Neural progenitor cell (in vitro differentiated cells): ENCODE measurements around the gene PLCL1. TPM values are rescaled to one million over a fixed set of nuclear protein-coding genes. Genes with fewer than 3 reads are reported as not detected.

ENCODE experiments used
- DNase-seq: peaks from one replicate; pipeline ENCODE4 v3.0.0-alpha.2; 2016; ENCODE audit warnings: low spot score
- H2AFZ ChIP-seq: fragments of 200-600 bp; sonication (generic); replicated peaks from 2 replicates; pipeline ENCODE4 v1.6.1; 2016; ENCODE audit warnings: antibody characterized with exemption
- H3F3A ChIP-seq: fragments of 200-600 bp; sonication (generic); 2 replicates; pipeline ENCODE4 v1.6.1; 2016; ENCODE audit warnings: antibody characterized with exemption, low read depth
- H3K27ac ChIP-seq: fragments of 200-600 bp; sonication (generic); 2 replicates; pipeline ENCODE4 v1.5.1; 2016; ENCODE audit warnings: mild to moderate bottlenecking
- H3K27me3 ChIP-seq: fragments of 200-600 bp; sonication (generic); 2 replicates; pipeline ENCODE4 v1.6.1; 2016; ENCODE audit warnings: mild to moderate bottlenecking, moderate library complexity
- H3K36me3 ChIP-seq: fragments of 200-600 bp; sonication (generic); 2 replicates; pipeline ENCODE4 v1.5.1; 2016
- H3K4me1 ChIP-seq: fragments of 200-600 bp; sonication (generic); 2 replicates; pipeline ENCODE4 v1.6.1; 2016; ENCODE audit warnings: mixed run types
- H3K4me2 ChIP-seq: fragments of 200-600 bp; sonication (generic); 2 replicates; pipeline ENCODE4 v1.6.1; 2016
- H3K4me3 ChIP-seq: fragments of 200-600 bp; sonication (generic); 2 replicates; pipeline ENCODE4 v1.5.1; 2016
- H3K79me2 ChIP-seq: fragments of 200-600 bp; sonication (generic); 2 replicates; pipeline ENCODE4 v1.6.1; 2016; ENCODE audit warnings: low read depth
- H3K9ac ChIP-seq: fragments of 200-600 bp; sonication (generic); 2 replicates; pipeline ENCODE4 v1.6.1; 2016
- H3K9me3 ChIP-seq: fragments of 200-600 bp; sonication (generic); 2 replicates; pipeline ENCODE4 v1.5.1; 2016; ENCODE audit warnings: low read depth
- H4K20me1 ChIP-seq: fragments of 200-600 bp; sonication (generic); 2 replicates; pipeline ENCODE4 v1.6.1; 2016; ENCODE audit warnings: low read depth
- H3K27ac Mint-ChIP-seq: 3 replicates; pipeline ENCODE4 v1.8.0; 2021; ENCODE audit warnings: mixed read lengths
- H3K27me3 Mint-ChIP-seq: 2 replicates; pipeline ENCODE4 v1.8.0; 2022; ENCODE audit warnings: low read depth, mild to moderate bottlenecking, inconsistent platforms, moderate library complexity, mixed read lengths; ENCODE audit not compliant: insufficient read depth
- H3K36me3 Mint-ChIP-seq: 3 replicates; pipeline ENCODE4 v1.8.0; 2021; ENCODE audit warnings: mixed read lengths
- H3K4me1 Mint-ChIP-seq: 3 replicates; pipeline ENCODE4 v1.8.0; 2021; ENCODE audit warnings: mixed read lengths
- H3K4me3 Mint-ChIP-seq: 3 replicates; pipeline ENCODE4 v1.8.0; 2021; ENCODE audit warnings: mild to moderate bottlenecking, moderate library complexity, mixed read lengths
- H3K9me3 Mint-ChIP-seq: 3 replicates; pipeline ENCODE4 v1.8.0; 2020; ENCODE audit warnings: mixed read lengths
- CTCF ChIP-seq: fragments of 200-600 bp; sonication (generic); IDR thresholded peaks from 2 replicates; pipeline ENCODE4 v1.5.1; 2017; ENCODE audit warnings: antibody characterized with exemption, mild to moderate bottlenecking
- EZH2 ChIP-seq: fragments of 200-600 bp; sonication (generic); IDR thresholded peaks from 2 replicates; pipeline ENCODE4 v1.6.1; 2017; ENCODE audit warnings: antibody characterized with exemption, mild to moderate bottlenecking, moderate library complexity
- EZH2phosphoT487 ChIP-seq: fragments of 200-600 bp; sonication (generic); IDR thresholded peaks from 2 replicates; pipeline ENCODE4 v1.6.1; 2017; ENCODE audit warnings: antibody characterized with exemption
- total RNA-seq: library from RNA; depleted of rRNA; stranded (reverse); fragments of >200 nt; gene quantifications from 2 replicates; pipeline ENCODE4 v1.2.3, GENCODE V29; 2015; ENCODE audit warnings: low replicate concordance

The PLCL1 gene
- total RNA-seq, 1 donor from 2014 or later, result 0.41 TPM

GRCh38 chr2:197950006-197950405 lies 145.6 kb downstream of the PLCL1 start:
- Histone ChIP-seq H3F3A (no peaks in the 10 kb centered on the region), H3K9ac (no peak overlapping the region), H3K4me3 (no peak overlapping the region), H3K27me3 (no peaks in the 10 kb centered on the region), H3K79me2 (no peaks in the 10 kb centered on the region), H4K20me1 (no peaks in the 10 kb centered on the region), H2AFZ (no peak overlapping the region), H3K9me3 (no peaks in the 10 kb centered on the region), H3K4me1 (peaks cover 11% of the 10 kb centered on the region), H3K36me3 (no peaks in the 10 kb centered on the region), H3K4me2 (no peak overlapping the region), H3K27ac (no peak overlapping the region)
- H3K27ac Mint-ChIP-seq, result no peak overlapping the region
- no peak overlapping the region for H3K4me3 Mint-ChIP-seq
- H3K9me3 Mint-ChIP-seq, result no peaks in the 10 kb centered on the region
- no peak for TF ChIP-seq EZH2phosphoT487
- no peak for TF ChIP-seq EZH2
- no peak for TF ChIP-seq CTCF
- peaks cover 10% of the 10 kb centered on the region for H3K4me1 Mint-ChIP-seq
- peaks cover 2% of the 10 kb centered on the region for H3K27me3 Mint-ChIP-seq
- DNase-seq, result no peak
- no peaks in the 10 kb centered on the region for H3K36me3 Mint-ChIP-seq

- no peaks in the 10 kb centered on the region for H3K36me3 ChIP-seq
- H3K27me3 ChIP-seq, result no peaks in the 10 kb centered on the region
- H3K27me3 Mint-ChIP-seq, result peaks cover 2% of the 10 kb centered on the region
- no peaks in the 10 kb centered on the region for H3K9me3 Mint-ChIP-seq
- H3K4me1 ChIP-seq, result peaks cover 11% of the 10 kb centered on the region
- DNase-seq, result no peak
- H3K27ac Mint-ChIP-seq, result no peak overlapping the region
- no peaks in the 10 kb centered on the region for H3K79me2 ChIP-seq
- H3K4me3 Mint-ChIP-seq, result no peak overlapping the region
- H3K36me3 Mint-ChIP-seq, result no peaks in the 10 kb centered on the region
- no peak overlapping the region for H2AFZ ChIP-seq
- no peak overlapping the region for H3K4me2 ChIP-seq
- H3K9ac ChIP-seq, result no peak overlapping the region
- peaks cover 10% of the 10 kb centered on the region for H3K4me1 Mint-ChIP-seq
- H3K4me3 ChIP-seq, result no peak overlapping the region
- H4K20me1 ChIP-seq, result no peaks in the 10 kb centered on the region
- TF ChIP-seq EZH2phosphoT487, result no peak
- no peak for TF ChIP-seq EZH2
- TF ChIP-seq CTCF, result no peak
- H3K27ac ChIP-seq, result no peak overlapping the region
- H3F3A ChIP-seq, result no peaks in the 10 kb centered on the region
- no peaks in the 10 kb centered on the region for H3K9me3 ChIP-seq
These were observed 146.3 kb downstream of the PLCL1 start for GRCh38 chr2:197950724-197951123.

- Mint-ChIP-seq H3K27me3 (peaks cover 2% of the 10 kb centered on the region), H3K9me3 (peaks cover 5% of the 10 kb centered on the region), H3K4me1 (peaks cover 4% of the 10 kb centered on the region), H3K4me3 (no peak overlapping the region), H3K36me3 (no peaks in the 10 kb centered on the region), H3K27ac (no peak overlapping the region)
- H3K9ac ChIP-seq, result no peak overlapping the region
- TF ChIP-seq EZH2 (no peak), EZH2phosphoT487 (no peak), CTCF (no peak)
- peaks cover 3% of the 10 kb centered on the region for H3F3A ChIP-seq
- H3K4me1 ChIP-seq, result peaks cover 15% of the 10 kb centered on the region
- no peak overlapping the region for H3K27ac ChIP-seq
- no peaks in the 10 kb centered on the region for H3K79me2 ChIP-seq
- H3K4me3 ChIP-seq, result no peak overlapping the region
- no peak overlapping the region for H3K4me2 ChIP-seq
- no peak overlapping the region for H2AFZ ChIP-seq
- DNase-seq, result no peak
- no peaks in the 10 kb centered on the region for H3K27me3 ChIP-seq
- no peaks in the 10 kb centered on the region for H3K9me3 ChIP-seq
- H3K36me3 ChIP-seq, result no peaks in the 10 kb centered on the region
- H4K20me1 ChIP-seq, result no peaks in the 10 kb centered on the region
These were observed 148.3 kb downstream of the PLCL1 start for GRCh38 chr2:197952540-197953202.
